ENCODE data around the gene MRPS26. TPM values are rescaled to one million over a fixed set of nuclear protein-coding genes. Genes with fewer than 3 reads are reported as not detected.

MRPS26 gene
- total and polyA plus RNA-seq, 2 of the 13 experiments (the other 11 are each of a cell fraction or from before 2014, with no cell fraction given), result 89.8 to 187 TPM

DNA sequence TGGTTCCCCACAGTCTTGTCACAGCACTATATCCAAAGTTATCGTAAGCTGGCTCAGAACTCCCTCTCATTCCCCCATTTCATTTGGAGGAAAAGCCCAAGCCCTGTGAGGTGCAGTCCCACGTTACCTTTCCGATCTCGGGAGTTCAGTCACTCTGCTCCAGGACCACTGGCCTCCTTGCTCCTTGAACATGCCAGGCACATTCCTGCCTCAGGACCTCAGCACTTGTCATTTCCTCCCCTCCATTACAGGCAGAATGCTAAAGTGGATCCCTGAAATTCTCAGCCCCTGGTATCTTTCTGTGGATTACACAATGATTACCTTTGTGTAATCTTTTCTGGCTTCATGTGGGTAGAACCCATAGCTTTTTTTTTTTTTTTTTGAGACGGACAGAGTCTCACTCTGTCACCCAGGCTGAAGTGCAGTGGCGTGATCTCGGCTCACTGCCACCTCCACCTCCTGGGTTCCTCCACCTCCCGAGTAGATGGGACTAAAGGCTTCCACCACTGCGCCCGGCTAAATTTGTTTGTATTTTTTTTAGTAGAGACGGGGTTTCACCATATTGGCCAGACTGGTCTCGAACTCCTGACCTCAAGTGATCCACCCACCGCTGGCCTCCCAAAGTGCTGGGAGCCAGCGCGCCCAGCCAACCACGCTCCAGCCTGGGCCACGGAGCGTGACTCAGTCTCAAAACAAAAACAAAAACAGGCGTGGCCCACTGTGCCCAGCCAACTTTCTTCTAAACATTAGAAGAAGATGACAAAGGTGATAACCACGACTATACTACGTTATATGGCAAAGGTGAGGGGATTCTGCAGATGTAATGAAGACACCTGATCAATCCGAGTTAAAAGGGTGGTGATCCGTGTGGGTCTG, 21.5 kb downstream of the MRPS26 start:
- Histone ChIP-seq H2AFZ (ENCODE audit: low read length) (no peak overlapping the region), H3K27ac (ENCODE audit: extremely low read length, insufficient read depth, low read length) (no peak overlapping the region), H3K79me2 (ENCODE audit: insufficient read depth, low read length) (no peaks in the 10 kb centered on the region), H3K4me3 (replicated peaks in 1 of 3; ENCODE audit: insufficient read depth in 1 of 3, low read depth in 2 of 3, low read length in 3 of 3) (peak overlapping the region in 1 of 3 experiments; percentile 12; a peak in 1 of 6 replicates), H3K9me3 (ENCODE audit: low read length) (no peaks in the 10 kb centered on the region), H3K36me3 (replicated peaks in 1 of 2; ENCODE audit: control insufficient read depth in 1 of 2, insufficient read depth in 2 of 2, low read length in 2 of 2) (no peaks in the 10 kb centered on the region), H3K27me3 (ENCODE audit: control insufficient read depth in 1 of 2, insufficient read depth in 2 of 2, low read length in 2 of 2) (peaks cover 4 to 23% of the 10 kb centered on the region in 2 experiments; a peak in 4 of 5 replicates), H3K4me1 (ENCODE audit: insufficient read depth, low read length) (peaks cover 67% of the 10 kb centered on the region), H4K20me1 (ENCODE audit: insufficient read depth, low read length) (no peaks in the 10 kb centered on the region), H3K4me2 (ENCODE audit: low read depth, low read length) (peak overlapping the region; percentile 60), H3K9ac (ENCODE audit: insufficient read depth, low read depth, low read length) (no peak overlapping the region)
- in situ Hi-C loops (cut with HindIII; ENCODE audit: extremely low pct_ligation_motif_present, low pct_unique_long_range_greater_than_20kb), result no loop called here
- no peak for DNase-seq (ENCODE audit: low spot score)
- WGBS (ENCODE audit: low lambda C conversion rate), result 8% methylated on average over 23 of the region's 23 CpGs
- BruUV-seq (replicated peaks), result no TSS peak
- intact Hi-C loops (cut with micrococcal nuclease; ENCODE audit: unreplicated experiment), result no loop called here
- ChIA-PET CTCF (ENCODE audit: low intra/inter-chr PET ratio, low total read pairs) (no interaction called here), POLR2A (interaction anchor here (1.1 kb wide), 1 partner anchor 54 kb away, joined by 3 read pairs; no protein-coding TSS in a partner anchor)
- no peak for FAIRE-seq
- ATAC-seq, result no peak
- no peak for TF ChIP-seq FOXC1 (CRISPR knock-in tag; IDR thresholded peaks at IDR 0.05; ENCODE audit: borderline replicate concordance)
- peak; percentile 55 for TF ChIP-seq TEAD3 (CRISPR knock-in tag; optimal IDR thresholded peaks at IDR 0.05; ENCODE audit: borderline replicate concordance)
- TF ChIP-seq ISX (CRISPR knock-in tag; conservative IDR thresholded peaks at IDR 0.05), result no peak
- TF ChIP-seq ZNF234 (CRISPR knock-in tag; conservative IDR thresholded peaks at IDR 0.05), result no peak
- TF ChIP-seq, protein P1, sequence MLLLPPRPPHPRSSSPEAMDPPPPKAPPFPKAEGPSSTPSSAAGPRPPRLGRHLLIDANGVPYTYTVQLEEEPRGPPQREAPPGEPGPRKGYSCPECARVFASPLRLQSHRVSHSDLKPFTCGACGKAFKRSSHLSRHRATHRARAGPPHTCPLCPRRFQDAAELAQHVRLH (CRISPR knock-in tag; IDR thresholded peaks at IDR 0.05; ENCODE audit: borderline replicate concordance, low read depth), result no peak
- TF ChIP-seq, protein P2, sequence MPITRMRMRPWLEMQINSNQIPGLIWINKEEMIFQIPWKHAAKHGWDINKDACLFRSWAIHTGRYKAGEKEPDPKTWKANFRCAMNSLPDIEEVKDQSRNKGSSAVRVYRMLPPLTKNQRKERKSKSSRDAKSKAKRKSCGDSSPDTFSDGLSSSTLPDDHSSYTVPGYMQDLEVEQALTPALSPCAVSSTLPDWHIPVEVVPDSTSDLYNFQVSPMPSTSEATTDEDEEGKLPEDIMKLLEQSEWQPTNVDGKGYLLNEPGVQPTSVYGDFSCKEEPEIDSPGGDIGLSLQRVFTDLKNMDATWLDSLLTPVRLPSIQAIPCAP (CRISPR knock-in tag; IDR thresholded peaks at IDR 0.05; ENCODE audit: low read depth), result no peak
- TF ChIP-seq, protein P3, sequence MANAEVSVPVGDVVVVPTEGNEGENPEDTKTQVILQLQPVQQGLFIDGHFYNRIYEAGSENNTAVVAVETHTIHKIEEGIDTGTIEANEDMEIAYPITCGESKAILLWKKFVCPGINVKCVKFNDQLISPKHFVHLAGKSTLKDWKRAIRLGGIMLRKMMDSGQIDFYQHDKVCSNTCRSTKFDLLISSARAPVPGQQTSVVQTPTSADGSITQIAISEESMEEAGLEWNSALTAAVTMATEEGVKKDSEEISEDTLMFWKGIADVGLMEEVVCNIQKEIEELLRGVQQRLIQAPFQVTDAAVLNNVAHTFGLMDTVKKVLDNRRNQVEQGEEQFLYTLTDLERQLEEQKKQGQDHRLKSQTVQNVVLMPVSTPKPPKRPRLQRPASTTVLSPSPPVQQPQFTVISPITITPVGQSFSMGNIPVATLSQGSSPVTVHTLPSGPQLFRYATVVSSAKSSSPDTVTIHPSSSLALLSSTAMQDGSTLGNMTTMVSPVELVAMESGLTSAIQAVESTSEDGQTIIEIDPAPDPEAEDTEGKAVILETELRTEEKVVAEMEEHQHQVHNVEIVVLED (CRISPR knock-in tag; IDR thresholded peaks at IDR 0.05; ENCODE audit: borderline replicate concordance), result no peak
- TF ChIP-seq ZNF333 (CRISPR knock-in tag; IDR thresholded peaks at IDR 0.05; ENCODE audit: borderline replicate concordance), result no peak
- TF ChIP-seq, protein P4, sequence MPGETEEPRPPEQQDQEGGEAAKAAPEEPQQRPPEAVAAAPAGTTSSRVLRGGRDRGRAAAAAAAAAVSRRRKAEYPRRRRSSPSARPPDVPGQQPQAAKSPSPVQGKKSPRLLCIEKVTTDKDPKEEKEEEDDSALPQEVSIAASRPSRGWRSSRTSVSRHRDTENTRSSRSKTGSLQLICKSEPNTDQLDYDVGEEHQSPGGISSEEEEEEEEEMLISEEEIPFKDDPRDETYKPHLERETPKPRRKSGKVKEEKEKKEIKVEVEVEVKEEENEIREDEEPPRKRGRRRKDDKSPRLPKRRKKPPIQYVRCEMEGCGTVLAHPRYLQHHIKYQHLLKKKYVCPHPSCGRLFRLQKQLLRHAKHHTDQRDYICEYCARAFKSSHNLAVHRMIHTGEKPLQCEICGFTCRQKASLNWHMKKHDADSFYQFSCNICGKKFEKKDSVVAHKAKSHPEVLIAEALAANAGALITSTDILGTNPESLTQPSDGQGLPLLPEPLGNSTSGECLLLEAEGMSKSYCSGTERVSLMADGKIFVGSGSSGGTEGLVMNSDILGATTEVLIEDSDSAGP (CRISPR knock-in tag; IDR thresholded peaks at IDR 0.05; ENCODE audit: borderline replicate concordance), result 0 out of 2 replicates have a peak, but pooled peaks have one; percentile 27
- no peak for TF ChIP-seq FOSL1 (CRISPR knock-in tag; IDR thresholded peaks at IDR 0.05; ENCODE audit: borderline replicate concordance)
- TF ChIP-seq DPF2 (CRISPR knock-in tag; IDR thresholded peaks at IDR 0.05; ENCODE audit: borderline replicate concordance, low read depth), result 0 out of 2 replicates have a peak, but pooled peaks have one; percentile 13
- TF ChIP-seq, protein P5, sequence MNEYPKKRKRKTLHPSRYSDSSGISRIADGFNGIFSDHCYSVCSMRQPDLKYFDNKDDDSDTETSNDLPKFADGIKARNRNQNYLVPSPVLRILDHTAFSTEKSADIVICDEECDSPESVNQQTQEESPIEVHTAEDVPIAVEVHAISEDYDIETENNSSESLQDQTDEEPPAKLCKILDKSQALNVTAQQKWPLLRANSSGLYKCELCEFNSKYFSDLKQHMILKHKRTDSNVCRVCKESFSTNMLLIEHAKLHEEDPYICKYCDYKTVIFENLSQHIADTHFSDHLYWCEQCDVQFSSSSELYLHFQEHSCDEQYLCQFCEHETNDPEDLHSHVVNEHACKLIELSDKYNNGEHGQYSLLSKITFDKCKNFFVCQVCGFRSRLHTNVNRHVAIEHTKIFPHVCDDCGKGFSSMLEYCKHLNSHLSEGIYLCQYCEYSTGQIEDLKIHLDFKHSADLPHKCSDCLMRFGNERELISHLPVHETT (CRISPR knock-in tag; conservative IDR thresholded peaks at IDR 0.05), result no peak
- 0 out of 2 replicates have a peak, but pooled peaks have one; percentile 18 for TF ChIP-seq ZFP90 (CRISPR knock-in tag; IDR thresholded peaks at IDR 0.05; ENCODE audit: borderline replicate concordance)
- no peak for TF ChIP-seq NFE2L2 (IDR thresholded peaks at IDR 0.05; ENCODE audit: low read length)
- TF ChIP-seq ZNF282 (IDR thresholded peaks at IDR 0.05; ENCODE audit: partially characterized antibody), result no peak
- no peak for TF ChIP-seq KDM1A (CRISPR knock-in tag; IDR thresholded peaks at IDR 0.05)
- no peak for TF ChIP-seq RFXAP (CRISPR knock-in tag; IDR thresholded peaks at IDR 0.05; ENCODE audit: borderline replicate concordance)
- peak; percentile 17; the same call in 1 of the 2 replicates for TF ChIP-seq FOSL2 (CRISPR knock-in tag; IDR thresholded peaks at IDR 0.05)
